Activated T-cell treated with anti-CD3 and anti-CD28 coated beads, Interleukin-2, amount 50 U/mL, for 4 hours (primary cell): ENCODE data around the gene GPR39. TPM values are rescaled to one million over a fixed set of nuclear protein-coding genes. Genes with fewer than 3 reads are reported as not detected.

Experiments used
- ATAC-seq, 2 donors: fragments of 200-7000 bp; cut with Tn5 transposase; one replicate each; pipeline ENCODE4 v1.10.0; 2021
- DNase-seq: peaks from one replicate; pipeline ENCODE4 v3.0.0-alpha.2; 2020
- H3K27me3 Mint-ChIP-seq: one replicate; pipeline ENCODE4 v1.8.0; 2021; ENCODE audit warnings: low read depth, mixed read lengths
- H3K36me3 Mint-ChIP-seq: one replicate; pipeline ENCODE4 v1.8.0; 2022; ENCODE audit warnings: mixed read lengths; ENCODE audit not compliant: insufficient read depth
- H3K4me1 Mint-ChIP-seq: one replicate; pipeline ENCODE4 v1.8.0; 2021; ENCODE audit warnings: low read depth, mixed read lengths
- H3K4me3 Mint-ChIP-seq: one replicate; pipeline ENCODE4 v1.8.0; 2021; ENCODE audit warnings: mild to moderate bottlenecking, moderate library complexity, mixed read lengths
- H3K9me3 Mint-ChIP-seq: one replicate; pipeline ENCODE4 v1.8.0; 2021; ENCODE audit warnings: mixed read lengths
- total RNA-seq, 3 donors: library from RNA; stranded (reverse); gene quantifications; one replicate each; pipeline ENCODE4 v1.2.1, GENCODE V29; 2021

Gene GPR39
- total RNA-seq, 3 donors from 2014 or later: not detected

DNA sequence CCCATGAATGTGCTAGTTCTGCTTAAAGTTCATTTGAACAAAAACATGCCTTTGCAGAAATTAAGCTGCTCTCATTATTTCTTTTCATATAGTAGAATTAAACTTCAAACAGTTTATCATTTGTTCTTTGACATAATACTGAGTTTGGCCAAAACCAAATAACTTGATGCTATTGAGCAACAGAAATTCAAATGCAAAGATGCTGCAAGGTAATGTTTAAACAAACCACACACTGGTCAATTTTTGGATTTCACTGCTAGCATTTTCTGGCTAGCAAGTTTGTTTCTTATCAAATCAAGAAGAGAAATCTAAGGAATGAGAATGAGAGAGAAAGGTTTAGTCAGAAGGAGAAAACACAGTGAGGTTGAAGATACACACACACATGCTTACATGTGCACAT is 173.4 kb downstream of the GPR39 start:
- no peaks in the 10 kb centered on the region for H3K4me1 Mint-ChIP-seq
- H3K4me3 Mint-ChIP-seq: no peak overlapping the region
- DNase-seq: no peak
- H3K27me3 Mint-ChIP-seq: no peaks in the 10 kb centered on the region
- no peak for ATAC-seq
- no peaks in the 10 kb centered on the region for H3K9me3 Mint-ChIP-seq
- no peaks in the 10 kb centered on the region for H3K36me3 Mint-ChIP-seq

DNA sequence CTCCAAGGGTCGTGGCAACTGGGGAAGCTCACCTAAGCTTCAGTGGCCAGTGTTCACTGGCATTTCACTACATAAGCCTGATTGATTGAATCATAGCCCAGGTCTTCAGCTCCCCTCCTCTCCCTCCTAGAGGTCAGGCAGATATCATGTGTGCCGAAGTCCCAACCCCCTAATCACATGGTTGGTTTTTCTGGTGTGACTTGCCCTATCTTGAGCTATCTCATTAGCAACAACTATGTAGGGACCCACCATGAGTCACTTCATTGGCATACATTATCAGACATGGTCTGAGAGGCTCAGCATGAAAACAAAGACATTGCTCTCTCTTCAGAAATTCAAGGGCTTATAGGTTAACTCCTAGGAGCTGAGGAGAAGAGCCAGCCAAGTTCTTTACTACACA is 176.6 kb downstream of the GPR39 start:
- DNase-seq (no peak), ATAC-seq (no peak)
- Mint-ChIP-seq H3K27me3 (no peaks in the 10 kb centered on the region), H3K4me1 (no peaks in the 10 kb centered on the region), H3K9me3 (no peaks in the 10 kb centered on the region), H3K36me3 (no peaks in the 10 kb centered on the region), H3K4me3 (no peak overlapping the region)

GRCh38 chr2:132595186-132595585 is 178.6 kb downstream of the GPR39 start:
- Mint-ChIP-seq H3K9me3 (peaks cover 3% of the 10 kb centered on the region), H3K36me3 (no peaks in the 10 kb centered on the region), H3K4me3 (no peak overlapping the region), H3K4me1 (no peaks in the 10 kb centered on the region), H3K27me3 (peaks cover 2% of the 10 kb centered on the region)
- ATAC-seq (no peak), DNase-seq (no peak)

- Mint-ChIP-seq H3K4me3 (no peak overlapping the region), H3K36me3 (no peaks in the 10 kb centered on the region), H3K4me1 (no peaks in the 10 kb centered on the region), H3K27me3 (peaks cover 2% of the 10 kb centered on the region), H3K9me3 (peaks cover 3% of the 10 kb centered on the region)
- ATAC-seq: no peak
- no peak for DNase-seq
These were observed 179.1 kb downstream of the GPR39 start for GRCh38 chr2:132595693-132596092.

GRCh38 chr2:132597166-132597565 is 180.6 kb downstream of the GPR39 start:
- Mint-ChIP-seq H3K4me3 (no peak overlapping the region), H3K36me3 (no peaks in the 10 kb centered on the region), H3K4me1 (no peaks in the 10 kb centered on the region), H3K27me3 (peaks cover 2% of the 10 kb centered on the region), H3K9me3 (peaks cover 3% of the 10 kb centered on the region)
- ATAC-seq (no peak), DNase-seq (no peak)

- Mint-ChIP-seq H3K4me3 (no peak overlapping the region), H3K27me3 (peaks cover 2% of the 10 kb centered on the region), H3K9me3 (peaks cover 3% of the 10 kb centered on the region), H3K36me3 (no peaks in the 10 kb centered on the region), H3K4me1 (no peaks in the 10 kb centered on the region)
- no peak for DNase-seq
- ATAC-seq: no peak
These were observed 181.2 kb downstream of the GPR39 start for GRCh38 chr2:132597831-132598230.

DNA sequence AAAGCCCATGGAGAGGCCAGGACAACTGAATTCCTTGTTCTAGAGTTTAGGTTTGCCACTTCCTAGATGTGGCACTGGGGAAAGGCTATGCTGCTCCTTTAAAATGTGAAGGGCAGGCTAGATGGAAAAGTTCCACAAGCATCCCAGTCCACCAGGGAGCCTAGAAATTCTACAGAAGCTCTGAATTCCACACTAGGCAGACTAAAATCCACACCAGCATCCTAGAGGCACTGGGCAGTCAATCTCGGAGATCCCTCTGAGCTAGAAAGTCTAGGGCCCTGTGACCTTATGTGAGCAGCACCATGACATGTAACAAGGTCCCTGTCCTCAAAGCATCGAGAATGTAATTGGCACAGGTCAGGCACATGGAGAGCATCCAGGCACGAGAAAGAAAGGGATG is 181.9 kb downstream of the GPR39 start:
- Mint-ChIP-seq H3K4me3 (no peak overlapping the region), H3K27me3 (peaks cover 2% of the 10 kb centered on the region), H3K9me3 (peaks cover 3% of the 10 kb centered on the region), H3K36me3 (no peaks in the 10 kb centered on the region), H3K4me1 (no peaks in the 10 kb centered on the region)
- ATAC-seq (no peak), DNase-seq (no peak)

GRCh38 chr2:132599556-132599955 is 183.0 kb downstream of the GPR39 start:
- DNase-seq (no peak), ATAC-seq (no peak)
- Mint-ChIP-seq H3K27me3 (peaks cover 2% of the 10 kb centered on the region), H3K9me3 (peaks cover 3% of the 10 kb centered on the region), H3K36me3 (no peaks in the 10 kb centered on the region), H3K4me1 (no peaks in the 10 kb centered on the region), H3K4me3 (no peak overlapping the region)

DNA sequence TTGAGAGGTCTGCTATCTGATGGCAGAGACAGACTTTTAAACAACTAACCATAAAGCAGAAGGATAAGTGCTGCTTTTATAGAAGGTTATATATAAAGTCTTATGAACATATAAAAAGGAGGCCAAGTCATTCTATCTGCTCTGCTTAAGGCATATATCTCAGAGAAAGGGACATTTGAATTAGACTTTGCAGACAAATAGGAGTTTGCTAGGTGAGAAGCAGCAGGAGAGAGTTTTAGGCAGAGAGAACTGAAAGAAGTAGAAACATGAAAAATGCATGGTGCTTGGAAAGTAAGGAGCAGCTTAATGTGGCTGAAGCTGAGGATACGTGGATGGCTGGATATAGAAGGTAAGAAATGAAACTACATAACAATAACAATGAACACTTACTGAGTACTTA is 188.0 kb downstream of the GPR39 start:
- no peak for ATAC-seq
- Mint-ChIP-seq H3K4me1 (no peaks in the 10 kb centered on the region), H3K27me3 (no peaks in the 10 kb centered on the region), H3K9me3 (no peaks in the 10 kb centered on the region), H3K4me3 (no peak overlapping the region), H3K36me3 (no peaks in the 10 kb centered on the region)
- DNase-seq: no peak

DNA sequence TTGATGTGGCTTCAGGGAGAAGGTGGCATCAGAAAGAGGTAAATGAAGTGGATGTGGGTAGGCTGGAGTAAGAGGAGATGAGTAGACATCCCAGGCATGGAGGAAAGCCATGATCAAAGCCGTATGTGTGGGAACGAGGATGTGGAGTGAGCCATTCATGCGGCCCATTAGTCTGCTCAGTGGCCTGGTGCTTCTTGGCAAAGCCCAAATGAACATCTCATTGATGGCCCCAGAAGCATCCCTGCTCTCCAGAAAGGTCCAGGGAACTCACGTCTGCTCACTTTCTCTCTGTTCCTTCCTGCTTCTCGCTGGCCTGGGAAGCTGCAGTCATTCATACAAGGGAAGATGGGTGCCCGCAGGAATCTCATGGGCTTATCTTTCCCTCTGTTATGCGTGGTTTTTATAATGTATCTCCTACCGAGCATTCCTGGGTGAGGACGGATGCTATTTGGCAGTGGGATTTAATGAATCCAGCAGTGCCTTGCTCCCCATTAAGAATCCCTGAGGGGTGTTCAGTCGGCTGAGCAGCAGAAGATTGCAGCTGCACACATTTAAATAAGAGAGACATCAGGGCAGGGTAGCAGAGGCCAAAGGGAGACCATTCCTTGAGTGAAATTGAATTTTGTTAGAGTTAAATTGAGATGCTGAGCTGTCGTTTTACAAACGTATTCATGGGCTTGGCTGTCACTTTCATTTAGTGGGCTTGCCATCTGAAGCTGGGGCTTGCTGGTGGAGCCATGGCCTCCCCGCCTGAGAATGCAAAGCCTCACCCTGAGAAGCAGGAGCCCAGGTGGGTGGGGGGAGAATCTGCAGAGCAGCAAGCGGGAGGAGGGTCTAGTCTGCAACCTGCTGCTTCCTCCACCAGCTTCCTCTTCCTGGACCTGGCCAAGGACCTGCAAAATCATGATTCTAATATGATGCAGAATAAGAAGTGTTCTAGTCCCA is 188.9 kb downstream of the GPR39 start:
- no peak for DNase-seq
- no peak overlapping the region for H3K4me3 Mint-ChIP-seq
- H3K27me3 Mint-ChIP-seq: no peaks in the 10 kb centered on the region
- no peaks in the 10 kb centered on the region for H3K9me3 Mint-ChIP-seq
- H3K36me3 Mint-ChIP-seq: no peaks in the 10 kb centered on the region
- no peaks in the 10 kb centered on the region for H3K4me1 Mint-ChIP-seq
- ATAC-seq: no peak

DNA sequence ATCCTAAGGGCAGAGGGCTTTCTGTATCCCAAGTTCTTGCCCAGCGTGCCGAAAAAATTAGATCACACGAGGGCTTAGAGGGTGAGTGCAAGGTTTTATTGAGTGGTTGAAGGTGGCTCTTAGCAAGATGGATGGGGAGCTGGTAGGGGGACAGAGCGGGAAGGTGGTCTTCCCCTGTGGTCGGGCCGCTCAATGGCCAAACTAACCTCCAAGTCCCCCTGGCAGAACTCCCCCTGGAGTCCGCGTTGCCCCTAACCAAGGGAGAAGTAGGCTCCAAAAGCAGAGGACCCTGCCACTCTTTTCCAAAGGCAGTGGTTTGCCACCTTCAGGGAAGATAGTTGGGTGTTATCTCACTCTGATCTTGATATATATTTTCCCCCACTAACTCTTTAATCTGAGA is 190.0 kb downstream of the GPR39 start:
- Mint-ChIP-seq H3K36me3 (no peaks in the 10 kb centered on the region), H3K4me1 (no peaks in the 10 kb centered on the region), H3K9me3 (no peaks in the 10 kb centered on the region), H3K4me3 (no peak overlapping the region), H3K27me3 (no peaks in the 10 kb centered on the region)
- no peak for DNase-seq
- no peak for ATAC-seq

DNA sequence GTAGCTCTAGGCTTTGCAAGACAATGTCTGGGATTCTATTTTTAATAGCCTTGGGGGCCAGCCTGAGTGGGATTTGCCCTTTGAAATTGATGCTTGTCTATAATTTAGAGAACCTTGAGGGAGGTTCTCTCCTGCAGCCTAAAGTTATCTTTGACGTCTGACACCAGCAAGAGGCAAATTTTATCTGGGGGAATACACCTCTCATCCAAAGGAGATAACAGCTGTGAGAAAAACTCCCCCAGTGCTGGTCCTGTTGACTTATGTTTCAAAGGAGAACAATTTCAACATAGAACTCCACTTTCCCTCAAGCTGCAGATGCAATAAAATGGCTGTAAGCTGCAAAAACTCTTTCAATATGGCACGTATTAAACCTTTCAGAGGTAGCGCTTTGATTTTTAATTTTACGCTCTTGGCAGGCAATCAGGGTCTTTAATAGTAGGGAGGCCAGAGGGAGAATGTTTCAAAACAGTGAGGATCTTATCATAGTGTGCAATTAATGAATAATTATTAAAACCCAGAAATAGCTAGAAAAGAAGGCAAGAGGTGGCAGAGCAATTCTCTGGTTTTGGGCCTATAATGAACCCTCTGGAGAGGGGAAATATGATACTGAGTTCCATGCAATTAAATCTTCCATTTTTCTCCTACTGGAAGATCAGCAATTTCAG is 191.0 kb downstream of the GPR39 start:
- Mint-ChIP-seq H3K9me3 (no peaks in the 10 kb centered on the region), H3K4me3 (no peak overlapping the region), H3K27me3 (no peaks in the 10 kb centered on the region), H3K4me1 (no peaks in the 10 kb centered on the region), H3K36me3 (no peaks in the 10 kb centered on the region)
- ATAC-seq (no peak), DNase-seq (no peak)

DNA sequence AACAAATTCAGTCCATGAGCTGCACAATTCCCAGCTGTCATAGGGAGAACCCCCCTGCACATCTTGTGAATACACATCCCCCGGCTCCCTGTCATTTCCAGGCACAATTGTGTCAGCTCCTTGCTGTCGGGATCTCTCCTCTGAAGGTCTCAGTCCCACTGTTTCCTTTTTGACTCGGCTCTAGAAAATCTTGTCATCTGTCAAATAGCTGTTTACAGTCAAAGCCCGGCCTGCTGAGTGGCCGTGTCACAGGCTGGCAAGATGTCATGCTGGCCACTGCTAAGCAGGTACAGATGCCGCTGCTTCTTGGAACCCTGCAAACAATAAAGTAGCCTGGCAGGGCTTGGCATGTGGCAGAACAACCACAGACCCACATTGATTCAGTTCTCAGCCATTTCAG is 191.7 kb downstream of the GPR39 start:
- DNase-seq (no peak), ATAC-seq (no peak)
- H3K27me3 Mint-ChIP-seq: no peaks in the 10 kb centered on the region
- no peaks in the 10 kb centered on the region for H3K36me3 Mint-ChIP-seq
- H3K9me3 Mint-ChIP-seq: no peaks in the 10 kb centered on the region
- H3K4me1 Mint-ChIP-seq: no peaks in the 10 kb centered on the region
- no peak overlapping the region for H3K4me3 Mint-ChIP-seq

GRCh38 chr2:132609101-132609890 is 192.7 kb downstream of the GPR39 start:
- H3K4me1 Mint-ChIP-seq: no peaks in the 10 kb centered on the region
- DNase-seq (no peak), ATAC-seq (no peak)
- H3K27me3 Mint-ChIP-seq: no peaks in the 10 kb centered on the region
- no peaks in the 10 kb centered on the region for H3K36me3 Mint-ChIP-seq
- no peaks in the 10 kb centered on the region for H3K9me3 Mint-ChIP-seq
- H3K4me3 Mint-ChIP-seq: no peak overlapping the region
